Smooth muscle cell (in vitro differentiated cells): Measurements from ENCODE around the gene HHLA2. TPM values are rescaled to one million over a fixed set of nuclear protein-coding genes. Genes with fewer than 3 reads are reported as not detected.
"Not testable (repeated sequence)": the region's sequence is repeated elsewhere in the genome, so short reads cannot be mapped to it uniquely, and the experiment has no call there.

Experiments
- DNase-seq: peaks from one replicate; lab custom pipeline; 2025; ENCODE audit not compliant: unreplicated experiment; lab: John Stamatoyannopoulos, UW
- H2AFZ ChIP-seq: fragments of 200-600 bp; sonication (generic); 2 replicates; pipeline ENCODE4 v1.6.0; 2016; ENCODE audit warnings: antibody characterized with exemption, low read depth, mild to moderate bottlenecking
- H3F3A ChIP-seq: fragments of 200-600 bp; sonication (generic); 2 replicates; pipeline ENCODE4 v1.6.0; 2017; ENCODE audit warnings: antibody characterized with exemption, low read depth
- H3K27ac ChIP-seq: fragments of 200-600 bp; sonication (generic); 2 replicates; pipeline ENCODE4 v1.5.1; 2016; ENCODE audit warnings: low read depth, mild to moderate bottlenecking
- H3K27me3 ChIP-seq: fragments of 200-600 bp; sonication (generic); 2 replicates; pipeline ENCODE4 v1.6.1; 2016; ENCODE audit warnings: low read depth, mild to moderate bottlenecking
- H3K36me3 ChIP-seq: fragments of 200-600 bp; sonication (generic); 2 replicates; pipeline ENCODE4 v1.5.1; 2016; ENCODE audit warnings: low read depth
- H3K4me1 ChIP-seq: fragments of 200-600 bp; sonication (generic); 2 replicates; pipeline ENCODE4 v1.5.1; 2016; ENCODE audit warnings: low read depth
- H3K4me2 ChIP-seq: fragments of 200-600 bp; sonication (generic); 2 replicates; pipeline ENCODE4 v1.6.0; 2016; ENCODE audit warnings: mild to moderate bottlenecking
- H3K4me3 ChIP-seq: fragments of 200-600 bp; sonication (generic); 2 replicates; pipeline ENCODE4 v1.5.1; 2016; ENCODE audit warnings: mild to moderate bottlenecking
- H3K79me2 ChIP-seq: fragments of 200-600 bp; sonication (generic); 2 replicates; pipeline ENCODE4 v1.6.0; 2016; ENCODE audit warnings: low read depth, mild to moderate bottlenecking
- H3K9ac ChIP-seq: fragments of 200-600 bp; sonication (generic); 2 replicates; pipeline ENCODE4 v1.6.0; 2016; ENCODE audit warnings: low read depth
- H3K9me3 ChIP-seq: fragments of 200-600 bp; sonication (generic); replicated peaks from 2 replicates; pipeline ENCODE4 v1.5.1; 2016; ENCODE audit warnings: low read depth
- H4K20me1 ChIP-seq: fragments of 200-600 bp; sonication (generic); 2 replicates; pipeline ENCODE4 v1.6.0; 2016; ENCODE audit warnings: low read depth
- CTCF ChIP-seq: fragments of 200-600 bp; sonication (generic); IDR thresholded peaks from 2 replicates; pipeline ENCODE4 v1.5.1; 2017; ENCODE audit warnings: borderline replicate concordance, mild to moderate bottlenecking, antibody characterized with exemption; ENCODE audit not compliant: insufficient read depth, poor library complexity, severe bottlenecking
- WGBS: methylation state at CpG from one replicate; pipeline ENCODE4 v1.1.7; 2016; ENCODE audit warnings: low lambda C conversion rate; 5-methylcytosine and 5-hydroxymethylcytosine counted together
- polyA plus RNA-seq: library from polyadenylated mRNA; unstranded; fragments of >200 nt; fragmentation: Nextera tagmentation; extraction: Ambion mirVana; gene quantifications from 2 replicates; pipeline ENCODE4 v1.2.1, GENCODE V29; 2016
- total RNA-seq: library from RNA; depleted of rRNA; stranded (reverse); fragments of >200 nt; gene quantifications from 2 replicates; pipeline ENCODE4 v1.2.3, GENCODE V29; 2014

HHLA2 gene
- total and polyA plus RNA-seq, 2 experiments from 2014 or later, result not detected

- H4K20me1 ChIP-seq, result no peaks in the 10 kb centered on the region
- no peak for TF ChIP-seq CTCF
- WGBS, result 86% methylated on average over 1 of the region's 1 CpG
- H3K27me3 ChIP-seq, result no peaks in the 10 kb centered on the region
- no peak overlapping the region for H3K9ac ChIP-seq
- no peak for DNase-seq
- H3K79me2 ChIP-seq, result no peaks in the 10 kb centered on the region
- no peaks in the 10 kb centered on the region for H3K4me1 ChIP-seq
- no peak overlapping the region for H3K27ac ChIP-seq
- no peaks in the 10 kb centered on the region for H3F3A ChIP-seq
- H3K36me3 ChIP-seq, result no peaks in the 10 kb centered on the region
- H3K4me3 ChIP-seq, result no peak overlapping the region
- H3K4me2 ChIP-seq, result no peak overlapping the region
- H3K9me3 ChIP-seq, result no peaks in the 10 kb centered on the region
- H2AFZ ChIP-seq, result no peak overlapping the region
Observed at GRCh38 chr3:108377384-108377783, 81.0 kb downstream of the HHLA2 start.

GRCh38 chr3:108378153-108378951 is 82.0 kb downstream of the HHLA2 start:
- no peak overlapping the region for H2AFZ ChIP-seq
- no peaks in the 10 kb centered on the region for H3K79me2 ChIP-seq
- H3K4me3 ChIP-seq, result no peak overlapping the region
- no peaks in the 10 kb centered on the region for H3K27me3 ChIP-seq
- H3K27ac ChIP-seq, result no peak overlapping the region
- H4K20me1 ChIP-seq, result no peaks in the 10 kb centered on the region
- 93% methylated on average over 4 of the region's 4 CpGs for WGBS
- H3K4me2 ChIP-seq, result no peak overlapping the region
- no peaks in the 10 kb centered on the region for H3K36me3 ChIP-seq
- no peak overlapping the region for H3K9ac ChIP-seq
- H3F3A ChIP-seq, result no peaks in the 10 kb centered on the region
- H3K4me1 ChIP-seq, result no peaks in the 10 kb centered on the region
- H3K9me3 ChIP-seq, result no peaks in the 10 kb centered on the region
- DNase-seq, result no peak
- no peak for TF ChIP-seq CTCF

- not testable (repeated sequence) for H3K9me3 ChIP-seq, H3K9ac ChIP-seq, H3K36me3 ChIP-seq, H3F3A ChIP-seq, H3K79me2 ChIP-seq, H3K4me1 ChIP-seq, H3K4me3 ChIP-seq, H2AFZ ChIP-seq, H3K27me3 ChIP-seq, H3K27ac ChIP-seq, H3K4me2 ChIP-seq, DNase-seq, H4K20me1 ChIP-seq
- WGBS, result 77% methylated on average over 2 of the region's 2 CpGs
Observed at GRCh38 chr3:108378952-108379342, 82.6 kb downstream of the HHLA2 start.

GRCh38 chr3:108380128-108380795 is 83.9 kb downstream of the HHLA2 start:
- Histone ChIP-seq H3K27me3 (no peaks in the 10 kb centered on the region), H3K4me1 (no peaks in the 10 kb centered on the region), H3K9ac (no peak overlapping the region), H3K79me2 (no peaks in the 10 kb centered on the region), H3K27ac (no peak overlapping the region), H4K20me1 (no peaks in the 10 kb centered on the region), H3K4me2 (no peak overlapping the region), H3F3A (no peaks in the 10 kb centered on the region), H3K9me3 (no peaks in the 10 kb centered on the region), H2AFZ (no peak overlapping the region), H3K36me3 (no peaks in the 10 kb centered on the region), H3K4me3 (no peak overlapping the region)
- no peak for DNase-seq
- no peak for TF ChIP-seq CTCF
- WGBS, result 94% methylated on average over 7 of the region's 7 CpGs
